Skeletal muscle tissue (tissue), 4 donors: ENCODE measurements around the gene KCNH8. TPM values are rescaled to one million over a fixed set of nuclear protein-coding genes. Genes with fewer than 3 reads are reported as not detected.

Source experiments
- H3K27ac ChIP-seq: one replicate; pipeline ENCODE4 v1.7.0; 2013; ENCODE audit warnings: mild to moderate bottlenecking, low read depth, low read length, inconsistent platforms
- H3K27me3 ChIP-seq, 3 donors: one replicate each; pipeline ENCODE4 v1.7.0; 2013; ENCODE audit warnings: low read length in 3 of 3; ENCODE audit not compliant: control insufficient read depth in 3 of 3, insufficient read depth in 3 of 3
- H3K36me3 ChIP-seq, 3 donors: one replicate each; pipeline ENCODE4 v1.7.0; 2013; ENCODE audit warnings: low read length in 3 of 3; ENCODE audit not compliant: control insufficient read depth in 3 of 3, insufficient read depth in 3 of 3
- H3K4me1 ChIP-seq, 3 donors: one replicate each; pipeline ENCODE4 v1.7.0; 2013; ENCODE audit warnings: low read length in 3 of 3, mild to moderate bottlenecking in 3 of 3; ENCODE audit not compliant: control insufficient read depth in 3 of 3, insufficient read depth in 3 of 3
- H3K4me3 ChIP-seq, 3 donors: one replicate each; pipeline ENCODE4 v1.7.0; 2013; ENCODE audit warnings: low read length in 3 of 3
- H3K9ac ChIP-seq, 3 donors: one replicate each; pipeline ENCODE4 v1.7.0; 2013; ENCODE audit warnings: low read length in 3 of 3, mild to moderate bottlenecking in 3 of 3, moderate library complexity in 2 of 3, low read depth in 1 of 3
- H3K9me3 ChIP-seq, 3 donors: one replicate each; pipeline ENCODE4 v1.7.0; 2013; ENCODE audit warnings: low read length in 3 of 3; ENCODE audit not compliant: control insufficient read depth in 3 of 3
- total RNA-seq: library from RNA; depleted of rRNA; stranded (reverse); fragments of >200 nt; gene quantifications from one replicate; pipeline ENCODE4 v1.2.3, GENCODE V29; 2014
- donor health status: Osteomylitis.

The KCNH8 gene
- total RNA-seq, 1 donor from 2014 or later, result under 0.01 TPM

DNA sequence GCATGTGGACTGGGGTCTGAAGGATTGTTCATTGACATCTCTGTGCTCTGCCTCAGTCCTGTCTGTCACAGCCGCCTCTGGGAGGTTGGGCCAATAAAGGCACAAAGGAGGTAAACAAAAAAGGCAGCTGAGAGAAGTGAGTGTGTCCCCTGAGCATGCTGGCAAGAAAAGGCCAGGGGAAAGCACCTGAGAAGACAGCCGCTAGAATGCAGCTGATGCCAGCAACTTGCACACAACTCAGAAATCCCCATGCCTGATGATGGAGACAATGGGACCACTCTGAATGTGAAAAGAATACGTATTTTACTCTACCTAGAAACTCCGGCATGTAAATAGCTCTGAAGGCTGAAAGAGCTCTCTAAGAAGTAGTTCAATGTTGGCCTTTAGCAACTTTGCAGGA lies 118.7 kb downstream of the KCNH8 start:
- Histone ChIP-seq H3K9me3 (no peaks in the 10 kb centered on the region), H3K9ac (no peak overlapping the region), H3K27ac (no peak overlapping the region), H3K27me3 (no peaks in the 10 kb centered on the region), H3K4me1 (no peaks in the 10 kb centered on the region), H3K36me3 (no peaks in the 10 kb centered on the region), H3K4me3 (no peak overlapping the region)

DNA sequence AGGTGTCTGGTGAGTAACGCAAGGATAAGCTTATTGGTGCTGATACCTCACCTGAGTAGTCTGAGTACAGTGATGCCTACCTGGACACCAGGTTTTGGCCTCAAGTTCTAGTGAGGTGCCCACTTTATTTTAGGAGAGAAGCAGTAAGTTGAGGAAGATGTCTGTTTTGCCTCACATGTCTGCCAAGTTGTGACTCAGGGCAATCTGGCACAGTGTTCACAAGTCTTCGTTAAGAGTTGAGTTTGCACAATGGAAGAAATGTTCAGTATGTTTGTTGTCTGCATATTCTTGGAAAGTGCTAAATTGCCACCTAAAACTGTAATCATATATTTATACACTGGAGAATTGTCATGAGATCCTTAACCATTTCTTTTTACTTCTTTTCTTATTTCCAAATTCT lies 122.2 kb downstream of the KCNH8 start:
- Histone ChIP-seq H3K27me3 (no peaks in the 10 kb centered on the region), H3K9ac (no peak overlapping the region), H3K4me1 (no peaks in the 10 kb centered on the region), H3K36me3 (no peaks in the 10 kb centered on the region), H3K27ac (no peak overlapping the region), H3K9me3 (no peaks in the 10 kb centered on the region), H3K4me3 (no peak overlapping the region)

GRCh38 chr3:19272296-19272695 lies 124.0 kb downstream of the KCNH8 start:
- Histone ChIP-seq H3K4me1 (no peaks in the 10 kb centered on the region), H3K9ac (no peak overlapping the region), H3K27me3 (no peaks in the 10 kb centered on the region), H3K4me3 (no peak overlapping the region), H3K9me3 (no peaks in the 10 kb centered on the region), H3K36me3 (no peaks in the 10 kb centered on the region), H3K27ac (no peak overlapping the region)

DNA sequence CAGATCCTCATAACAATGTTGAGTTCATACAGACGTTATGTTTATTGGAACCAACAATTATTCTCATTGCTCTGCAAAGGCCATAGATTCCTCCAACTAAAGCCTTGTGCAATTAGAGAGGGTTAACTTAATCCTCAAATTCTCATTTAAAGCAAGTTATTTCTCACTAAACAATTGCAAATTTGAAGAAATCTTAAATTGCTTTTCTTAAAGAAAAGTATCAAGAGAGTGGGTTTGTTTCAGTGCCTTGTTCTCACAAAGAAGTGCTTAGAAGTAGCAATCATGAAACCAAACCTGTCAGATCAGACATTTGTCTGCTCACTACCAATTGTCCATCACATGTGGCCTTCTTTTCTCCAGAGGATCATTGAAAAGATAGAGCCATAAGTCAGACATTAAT lies 124.8 kb downstream of the KCNH8 start:
- Histone ChIP-seq H3K9me3 (no peaks in the 10 kb centered on the region), H3K4me3 (no peak overlapping the region), H3K27ac (no peak overlapping the region), H3K9ac (no peak overlapping the region), H3K36me3 (no peaks in the 10 kb centered on the region), H3K27me3 (no peaks in the 10 kb centered on the region), H3K4me1 (no peaks in the 10 kb centered on the region)

DNA sequence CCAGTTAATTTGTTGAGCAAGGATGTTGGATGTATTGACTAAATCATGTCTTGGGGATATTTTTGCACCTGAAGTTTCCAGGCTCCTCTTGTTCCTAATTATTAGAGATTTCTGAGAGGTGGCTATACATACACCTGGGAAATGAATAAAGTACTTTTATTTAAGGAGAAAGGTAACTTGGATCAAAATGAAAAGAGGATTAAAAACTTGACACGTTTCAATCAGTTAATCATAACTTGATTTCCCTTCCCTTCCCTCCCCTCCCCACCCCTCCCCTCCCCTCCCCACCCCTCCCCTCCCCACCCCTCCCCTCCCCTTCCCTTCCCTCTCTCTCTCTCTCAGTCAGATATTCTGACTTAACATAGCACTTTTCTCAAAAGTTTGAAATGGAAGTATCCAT lies 126.3 kb downstream of the KCNH8 start:
- no peaks in the 10 kb centered on the region for H3K27me3 ChIP-seq
- H3K9ac ChIP-seq, result no peak overlapping the region
- H3K4me1 ChIP-seq, result no peaks in the 10 kb centered on the region
- H3K36me3 ChIP-seq, result no peaks in the 10 kb centered on the region
- H3K27ac ChIP-seq, result no peak overlapping the region
- no peak overlapping the region for H3K4me3 ChIP-seq
- H3K9me3 ChIP-seq, result no peaks in the 10 kb centered on the region

DNA sequence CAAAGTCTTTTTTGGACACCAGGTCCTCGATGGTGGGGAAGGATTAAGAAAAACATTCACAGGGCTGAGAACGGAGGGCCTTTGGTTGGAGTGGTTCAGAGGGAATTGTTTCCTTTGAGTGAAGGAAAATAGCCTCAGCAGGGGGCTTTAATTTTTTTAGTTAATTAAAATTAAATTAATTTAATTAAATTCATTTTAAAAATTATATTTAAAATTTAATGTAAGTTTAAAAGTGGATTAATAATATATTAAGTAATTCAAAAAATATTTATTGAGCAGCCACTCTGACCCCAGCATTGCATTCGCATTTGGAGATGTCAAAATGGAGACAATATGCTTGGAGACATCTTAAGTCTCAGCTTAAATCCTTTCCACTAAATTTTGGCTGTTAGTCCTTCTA lies 136.7 kb downstream of the KCNH8 start:
- Histone ChIP-seq H3K4me3 (no peak overlapping the region), H3K9ac (no peak overlapping the region), H3K27me3 (no peaks in the 10 kb centered on the region), H3K9me3 (no peaks in the 10 kb centered on the region), H3K27ac (no peak overlapping the region), H3K36me3 (no peaks in the 10 kb centered on the region), H3K4me1 (no peaks in the 10 kb centered on the region)

DNA sequence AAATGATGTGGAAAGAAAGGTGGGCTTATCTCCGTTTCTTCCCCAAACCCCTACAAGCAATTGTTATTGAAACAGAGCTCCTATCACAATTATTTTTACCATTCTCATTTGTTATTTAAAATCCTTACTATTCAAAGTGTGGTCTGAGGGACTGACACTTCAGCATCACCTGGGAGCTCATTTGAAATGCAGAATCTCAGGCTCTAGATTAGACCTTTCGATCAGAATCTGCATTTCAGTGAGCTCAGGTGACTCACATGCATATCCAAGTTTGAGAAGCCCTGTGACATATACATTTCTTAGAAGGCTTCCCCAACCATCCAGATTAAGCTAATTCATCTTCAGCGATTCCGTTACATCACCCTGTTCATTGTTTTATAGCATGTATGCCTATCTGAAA lies 145.0 kb downstream of the KCNH8 start:
- no peak overlapping the region for H3K27ac ChIP-seq
- H3K9me3 ChIP-seq, result no peaks in the 10 kb centered on the region
- H3K4me3 ChIP-seq, result no peak overlapping the region
- no peaks in the 10 kb centered on the region for H3K36me3 ChIP-seq
- no peaks in the 10 kb centered on the region for H3K4me1 ChIP-seq
- no peaks in the 10 kb centered on the region for H3K27me3 ChIP-seq
- H3K9ac ChIP-seq, result no peak overlapping the region

GRCh38 chr3:19295208-19295607 lies 146.9 kb downstream of the KCNH8 start:
- Histone ChIP-seq H3K9ac (no peak overlapping the region), H3K4me3 (no peak overlapping the region), H3K27me3 (no peaks in the 10 kb centered on the region), H3K36me3 (no peaks in the 10 kb centered on the region), H3K4me1 (no peaks in the 10 kb centered on the region), H3K27ac (no peak overlapping the region), H3K9me3 (no peaks in the 10 kb centered on the region)

DNA sequence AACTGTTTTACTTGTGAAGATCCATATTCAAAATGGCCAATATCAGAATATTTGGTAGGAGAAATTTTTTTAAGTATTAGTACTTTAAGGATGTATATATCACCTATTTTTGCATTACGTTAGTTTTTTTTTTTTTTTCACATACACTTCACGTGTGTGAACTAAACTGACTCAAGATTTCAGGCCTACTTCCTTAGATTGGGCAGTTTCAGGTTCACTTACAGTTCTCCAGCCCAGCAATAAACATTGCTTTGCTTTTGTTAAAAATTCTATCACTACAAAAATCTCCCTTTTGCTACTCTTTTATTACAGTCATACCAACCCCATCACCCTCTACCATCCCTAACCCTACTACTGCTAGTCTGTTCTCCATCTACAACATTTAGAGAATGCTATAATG lies 183.6 kb downstream of the KCNH8 start:
- H3K9ac ChIP-seq, result no peak overlapping the region
- H3K4me3 ChIP-seq, result no peak overlapping the region
- H3K36me3 ChIP-seq, result no peaks in the 10 kb centered on the region
- H3K4me1 ChIP-seq, result no peaks in the 10 kb centered on the region
- no peak overlapping the region for H3K27ac ChIP-seq
- H3K9me3 ChIP-seq, result no peaks in the 10 kb centered on the region
- no peaks in the 10 kb centered on the region for H3K27me3 ChIP-seq

DNA sequence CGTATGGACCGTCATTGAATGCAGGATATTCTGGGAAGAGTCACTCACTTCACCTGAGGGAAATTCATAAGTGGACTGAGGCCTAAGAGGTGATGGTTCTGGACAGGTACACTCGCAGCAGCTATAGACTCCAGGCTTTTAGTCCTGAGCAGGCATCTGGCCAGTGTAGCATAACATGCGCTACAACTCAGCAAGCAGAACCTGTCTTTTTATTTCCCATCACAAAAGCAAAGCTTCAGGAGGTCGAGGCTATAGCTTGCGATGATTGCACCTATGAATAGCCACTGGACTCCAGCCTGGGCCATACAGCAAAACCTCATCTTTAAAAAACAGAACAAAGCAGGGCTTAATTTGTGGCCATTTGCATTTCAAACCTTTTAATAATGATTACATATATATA lies 185.8 kb downstream of the KCNH8 start:
- Histone ChIP-seq H3K4me1 (no peaks in the 10 kb centered on the region), H3K36me3 (no peaks in the 10 kb centered on the region), H3K27me3 (no peaks in the 10 kb centered on the region), H3K9me3 (no peaks in the 10 kb centered on the region), H3K9ac (no peak overlapping the region), H3K27ac (no peak overlapping the region), H3K4me3 (no peak overlapping the region)

DNA sequence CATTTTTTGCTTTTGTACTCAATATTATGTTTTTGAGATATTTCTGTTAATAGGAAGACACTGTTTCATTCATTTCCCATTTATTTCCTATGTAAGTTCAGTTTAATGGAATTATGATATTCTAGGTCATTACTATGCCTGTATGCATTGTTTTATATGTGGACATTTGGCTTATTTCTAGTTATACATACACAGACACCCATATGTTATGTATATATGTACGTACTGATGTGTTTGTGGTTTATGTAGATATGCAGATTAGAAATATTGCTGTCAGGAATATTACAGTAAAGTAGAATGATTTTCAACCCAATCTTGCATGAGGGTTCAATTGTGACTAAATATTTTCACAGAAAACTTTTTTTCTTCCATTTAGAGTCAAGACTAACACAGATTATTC lies 190.5 kb downstream of the KCNH8 start:
- no peak overlapping the region for H3K4me3 ChIP-seq
- no peak overlapping the region for H3K27ac ChIP-seq
- no peaks in the 10 kb centered on the region for H3K9me3 ChIP-seq
- no peak overlapping the region for H3K9ac ChIP-seq
- no peaks in the 10 kb centered on the region for H3K4me1 ChIP-seq
- no peaks in the 10 kb centered on the region for H3K36me3 ChIP-seq
- no peaks in the 10 kb centered on the region for H3K27me3 ChIP-seq
